H1 (cell line): ENCODE results near the gene LTF.

ENCODE experiments used
- ASH2L ChIP-seq: fragments of 200-600, 300-600 bp; sonication (generic); IDR thresholded peaks from one replicate; pipeline ENCODE4 v1.7.1; 2017; ENCODE audit warnings: low read length
- ATF3 ChIP-seq: IDR thresholded peaks from 2 replicates; pipeline ENCODE4 v1.6.1; 2011; ENCODE audit warnings: low read depth, mild to moderate bottlenecking, low read length; ENCODE audit not compliant: insufficient read depth
- BCL11A ChIP-seq, 2 experiments: IDR thresholded peaks; one replicate each; pipeline ENCODE4 v1.6.1; 2011; ENCODE audit warnings: low read depth in 2 of 2, low read length in 2 of 2, mild to moderate bottlenecking in 2 of 2
- CREB1 ChIP-seq: IDR thresholded peaks from 2 replicates; pipeline ENCODE4 v1.6.1; 2012; ENCODE audit warnings: inconsistent platforms
- GTF2F1 ChIP-seq: IDR thresholded peaks from 2 replicates; pipeline ENCODE4 v1.6.1; 2012; ENCODE audit warnings: low read depth, low read length, improper control_type of control experiment, borderline replicate concordance
- HDAC2 ChIP-seq, 2 experiments: fragments of 300-600 bp in 1 of 2; sonication (generic) in 1 of 2; IDR thresholded peaks; 2 replicates each; pipeline ENCODE4 v1.6.1; 2011 to 2012; ENCODE audit warnings: low read depth in 2 of 2, low read length in 2 of 2, mild to moderate bottlenecking in 2 of 2, moderate library complexity in 2 of 2, borderline replicate concordance in 1 of 2, inconsistent platforms in 1 of 2
- NRF1 ChIP-seq: IDR thresholded peaks from 2 replicates; pipeline ENCODE4 v1.6.1; 2011; ENCODE audit warnings: mild to moderate bottlenecking, low read depth, low read length, improper control_type of control experiment
- POLR2A ChIP-seq, 2 experiments: IDR thresholded peaks; 1 replicate in 1 of 2; 2 replicates in 1 of 2; pipeline ENCODE4 v1.6.1; 2011; ENCODE audit warnings: low read depth in 2 of 2, low read length in 2 of 2, mild to moderate bottlenecking in 2 of 2; ENCODE audit errors: control extremely low read depth in 1 of 2
- POLR2AphosphoS5 ChIP-seq: IDR thresholded peaks from 2 replicates; pipeline ENCODE4 v1.6.1; 2011; ENCODE audit warnings: low read depth, low read length
- RBBP5 ChIP-seq: IDR thresholded peaks from 2 replicates; pipeline ENCODE4 v1.7.1; 2012; ENCODE audit warnings: low read depth, mild to moderate bottlenecking, inconsistent platforms, low read length, moderate library complexity, borderline replicate concordance
- RFX5 ChIP-seq: IDR thresholded peaks from 2 replicates; pipeline ENCODE4 v1.6.1; 2011; ENCODE audit warnings: low read depth, low read length, improper control_type of control experiment, borderline replicate concordance
- SP1 ChIP-seq: IDR thresholded peaks from 2 replicates; pipeline ENCODE4 v1.6.1; 2011; ENCODE audit warnings: low read depth, low read length
- ZNF274 ChIP-seq: IDR thresholded peaks from 2 replicates; pipeline ENCODE4 v1.7.0; 2012; ENCODE audit warnings: low read length, borderline replicate concordance; ENCODE audit errors: extremely low read depth
- TF ChIP-seq, protein P1 (sequence below), 3 experiments: IDR thresholded peaks; 1 replicate in 2 of 3; 2 replicates in 1 of 3; pipeline versions ENCODE4 v1.5.1 to v1.6.1; 2011; ENCODE audit warnings: low read length in 3 of 3, mild to moderate bottlenecking in 3 of 3, inconsistent platforms in 2 of 3, low read depth in 1 of 3, moderate library complexity in 1 of 3; ENCODE audit not compliant: insufficient read depth in 1 of 3; ENCODE audit errors: control extremely low read depth in 1 of 3

DNA sequence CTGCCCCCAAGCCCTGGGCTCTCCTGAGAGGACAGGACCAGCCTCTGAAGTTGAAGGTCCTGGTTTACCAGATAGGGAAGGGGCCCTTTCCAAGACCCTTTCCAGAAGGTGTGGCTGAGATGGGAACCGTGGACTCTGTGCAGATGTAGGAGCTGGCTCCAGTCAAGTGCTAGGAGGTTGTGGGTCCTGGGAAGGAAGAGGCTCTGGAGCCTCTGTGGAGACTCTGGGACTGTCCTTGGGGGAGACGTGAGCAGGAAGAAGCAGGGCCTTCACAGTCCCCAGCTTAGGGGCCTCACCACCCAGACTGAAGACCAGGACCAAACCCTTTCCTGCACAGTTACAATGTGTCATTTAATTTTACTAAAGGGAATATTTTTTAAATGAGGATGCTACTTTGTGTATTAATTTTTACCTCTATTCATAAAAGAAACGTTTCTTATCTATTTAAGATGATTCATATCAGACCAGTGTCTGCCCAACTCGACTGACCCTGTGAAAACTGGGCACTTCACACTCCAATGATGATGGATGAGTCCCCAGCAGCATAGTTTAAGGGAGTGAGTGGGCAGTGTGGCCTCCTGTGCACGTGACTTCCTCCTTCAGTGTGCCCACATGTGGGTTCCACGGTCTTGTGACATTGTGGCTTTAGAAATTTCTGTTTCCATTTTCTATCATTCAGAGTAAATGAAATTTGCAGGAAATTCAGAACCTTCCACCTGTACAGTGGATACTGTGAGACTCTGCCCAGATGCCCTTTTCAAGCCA, 68.8 kb downstream of the LTF start:
- TF ChIP-seq ZNF274 (no peak), RBBP5 (no peak), POLR2A (IDR thresholded peaks at IDR 0.05; ENCODE audit: control extremely low read depth in 1 of 2, low read depth in 2 of 2, low read length in 2 of 2) (no peak), POLR2AphosphoS5 (no peak), ASH2L (no peak), NRF1 (no peak), GTF2F1 (no peak), SP1 (no peak), HDAC2 (IDR thresholded peaks at IDR 0.05; ENCODE audit: borderline replicate concordance in 1 of 2, low read depth in 2 of 2, low read length in 2 of 2) (no peak), BCL11A (IDR thresholded peaks at IDR 0.05; ENCODE audit: low read depth in 2 of 2, low read length in 2 of 2) (no peak), ATF3 (no peak), RFX5 (no peak), CREB1 (no peak)
- TF ChIP-seq, protein P1, sequence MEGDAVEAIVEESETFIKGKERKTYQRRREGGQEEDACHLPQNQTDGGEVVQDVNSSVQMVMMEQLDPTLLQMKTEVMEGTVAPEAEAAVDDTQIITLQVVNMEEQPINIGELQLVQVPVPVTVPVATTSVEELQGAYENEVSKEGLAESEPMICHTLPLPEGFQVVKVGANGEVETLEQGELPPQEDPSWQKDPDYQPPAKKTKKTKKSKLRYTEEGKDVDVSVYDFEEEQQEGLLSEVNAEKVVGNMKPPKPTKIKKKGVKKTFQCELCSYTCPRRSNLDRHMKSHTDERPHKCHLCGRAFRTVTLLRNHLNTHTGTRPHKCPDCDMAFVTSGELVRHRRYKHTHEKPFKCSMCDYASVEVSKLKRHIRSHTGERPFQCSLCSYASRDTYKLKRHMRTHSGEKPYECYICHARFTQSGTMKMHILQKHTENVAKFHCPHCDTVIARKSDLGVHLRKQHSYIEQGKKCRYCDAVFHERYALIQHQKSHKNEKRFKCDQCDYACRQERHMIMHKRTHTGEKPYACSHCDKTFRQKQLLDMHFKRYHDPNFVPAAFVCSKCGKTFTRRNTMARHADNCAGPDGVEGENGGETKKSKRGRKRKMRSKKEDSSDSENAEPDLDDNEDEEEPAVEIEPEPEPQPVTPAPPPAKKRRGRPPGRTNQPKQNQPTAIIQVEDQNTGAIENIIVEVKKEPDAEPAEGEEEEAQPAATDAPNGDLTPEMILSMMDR (IDR thresholded peaks at IDR 0.05; ENCODE audit: control extremely low read depth in 1 of 3, insufficient read depth in 1 of 3, low read depth in 1 of 3, low read length in 3 of 3), result no peak
